ENCODE data around the gene MRGPRE. TPM values are rescaled to one million over a fixed set of nuclear protein-coding genes. Genes with fewer than 3 reads are reported as not detected.
"Not testable (repeated sequence)": the region's sequence is repeated elsewhere in the genome, so short reads cannot be mapped to it uniquely, and the experiment has no call there.

MRGPRE gene
- not detected for total RNA-seq

GRCh38 chr11:3231851-3232744 is at the start of gene MRGPRE:
MRGPRE (minus strand) TSS chr11:3232417; CDS start chr11:3228799, 3,618 bp downstream.
- no peak for ATAC-seq (replicated peaks)
- Mint-ChIP-seq H3K4me3 (no peak within 1 kb of the TSS), H3K4me1 (no peaks in the 10 kb centered on the region), H3K27me3 (peaks cover 2% of the 10 kb centered on the region), H3K36me3 (ENCODE audit: low read depth) (no peaks in the 10 kb centered on the region), H3K27ac (no peak within 1 kb of the TSS), H3K9me3 (no peaks in the 10 kb centered on the region)

GRCh38 chr11:3281146-3281545 is 48.9 kb upstream of the MRGPRE start:
- not testable (repeated sequence) for H3K27ac Mint-ChIP-seq; H3K36me3 Mint-ChIP-seq (ENCODE audit: low read depth); H3K4me1 Mint-ChIP-seq; H3K4me3 Mint-ChIP-seq; H3K9me3 Mint-ChIP-seq; H3K27me3 Mint-ChIP-seq; ATAC-seq (replicated peaks)

GRCh38 chr11:3280662-3281061 is 48.4 kb upstream of the MRGPRE start:
- not testable (repeated sequence) for H3K4me3 Mint-ChIP-seq; ATAC-seq (replicated peaks); H3K9me3 Mint-ChIP-seq; H3K27ac Mint-ChIP-seq; H3K4me1 Mint-ChIP-seq; H3K36me3 Mint-ChIP-seq (ENCODE audit: low read depth); H3K27me3 Mint-ChIP-seq

- not testable (repeated sequence) for H3K4me3 Mint-ChIP-seq; H3K4me1 Mint-ChIP-seq; H3K36me3 Mint-ChIP-seq (ENCODE audit: low read depth); H3K27ac Mint-ChIP-seq; H3K27me3 Mint-ChIP-seq; H3K9me3 Mint-ChIP-seq
- peak; percentile 91 for ATAC-seq (replicated peaks)
These were observed 46.7 kb upstream of the MRGPRE start for GRCh38 chr11:3278922-3279321.

- H3K4me1 Mint-ChIP-seq; H3K4me3 Mint-ChIP-seq; H3K9me3 Mint-ChIP-seq; ATAC-seq (replicated peaks); H3K36me3 Mint-ChIP-seq (ENCODE audit: low read depth); H3K27ac Mint-ChIP-seq; H3K27me3 Mint-ChIP-seq: not testable (repeated sequence)
These were observed 41.4 kb upstream of the MRGPRE start for GRCh38 chr11:3273629-3274028.

- not testable (repeated sequence) for ATAC-seq (replicated peaks); H3K27me3 Mint-ChIP-seq; H3K27ac Mint-ChIP-seq; H3K4me1 Mint-ChIP-seq; H3K36me3 Mint-ChIP-seq (ENCODE audit: low read depth); H3K9me3 Mint-ChIP-seq; H3K4me3 Mint-ChIP-seq
These were observed 30.3 kb upstream of the MRGPRE start for GRCh38 chr11:3262548-3262947.

GRCh38 chr11:3261831-3262230 is 29.6 kb upstream of the MRGPRE start:
- ATAC-seq (replicated peaks); H3K27ac Mint-ChIP-seq; H3K4me1 Mint-ChIP-seq; H3K36me3 Mint-ChIP-seq (ENCODE audit: low read depth); H3K4me3 Mint-ChIP-seq; H3K27me3 Mint-ChIP-seq; H3K9me3 Mint-ChIP-seq: not testable (repeated sequence)

GRCh38 chr11:3257509-3257908 is 25.3 kb upstream of the MRGPRE start:
- H3K4me3 Mint-ChIP-seq; H3K36me3 Mint-ChIP-seq (ENCODE audit: low read depth); H3K27ac Mint-ChIP-seq; H3K27me3 Mint-ChIP-seq; ATAC-seq (replicated peaks); H3K4me1 Mint-ChIP-seq; H3K9me3 Mint-ChIP-seq: not testable (repeated sequence)

GRCh38 chr11:3255241-3255640 is 23.0 kb upstream of the MRGPRE start:
- H3K27me3 Mint-ChIP-seq; H3K4me3 Mint-ChIP-seq; ATAC-seq (replicated peaks); H3K4me1 Mint-ChIP-seq; H3K9me3 Mint-ChIP-seq; H3K36me3 Mint-ChIP-seq (ENCODE audit: low read depth); H3K27ac Mint-ChIP-seq: not testable (repeated sequence)

- not testable (repeated sequence) for H3K9me3 Mint-ChIP-seq; H3K27ac Mint-ChIP-seq; ATAC-seq (replicated peaks); H3K36me3 Mint-ChIP-seq (ENCODE audit: low read depth); H3K4me3 Mint-ChIP-seq; H3K4me1 Mint-ChIP-seq; H3K27me3 Mint-ChIP-seq
These were observed 22.6 kb upstream of the MRGPRE start for GRCh38 chr11:3254773-3255172.

- Mint-ChIP-seq H3K36me3 (ENCODE audit: low read depth) (no peaks in the 10 kb centered on the region), H3K4me1 (no peaks in the 10 kb centered on the region), H3K4me3 (no peak overlapping the region), H3K9me3 (no peaks in the 10 kb centered on the region), H3K27ac (no peak overlapping the region), H3K27me3 (peaks cover 10% of the 10 kb centered on the region)
- no peak for ATAC-seq (replicated peaks)
These were observed 12.9 kb upstream of the MRGPRE start for GRCh38 chr11:3245071-3245470.

- no peak overlapping the region for H3K27ac Mint-ChIP-seq
- H3K9me3 Mint-ChIP-seq = no peaks in the 10 kb centered on the region
- no peak for ATAC-seq (replicated peaks)
- no peak overlapping the region for H3K4me3 Mint-ChIP-seq
- H3K27me3 Mint-ChIP-seq = peaks cover 13% of the 10 kb centered on the region
- no peaks in the 10 kb centered on the region for H3K4me1 Mint-ChIP-seq
- H3K36me3 Mint-ChIP-seq (ENCODE audit: low read depth) = no peaks in the 10 kb centered on the region
These were observed 11.7 kb upstream of the MRGPRE start for GRCh38 chr11:3243880-3244279.

GRCh38 chr11:3237119-3237518 is 4.9 kb upstream of the MRGPRE start:
- H3K4me3 Mint-ChIP-seq = no peak overlapping the region
- H3K27me3 Mint-ChIP-seq = peaks cover 3% of the 10 kb centered on the region
- H3K9me3 Mint-ChIP-seq = no peaks in the 10 kb centered on the region
- no peak overlapping the region for H3K27ac Mint-ChIP-seq
- H3K36me3 Mint-ChIP-seq (ENCODE audit: low read depth) = no peaks in the 10 kb centered on the region
- no peaks in the 10 kb centered on the region for H3K4me1 Mint-ChIP-seq
- ATAC-seq (replicated peaks) = no peak

GRCh38 chr11:3234846-3235245 is 2.6 kb upstream of the MRGPRE start:
- H3K9me3 Mint-ChIP-seq = no peaks in the 10 kb centered on the region
- no peak for ATAC-seq (replicated peaks)
- H3K36me3 Mint-ChIP-seq (ENCODE audit: low read depth) = no peaks in the 10 kb centered on the region
- peaks cover 3% of the 10 kb centered on the region for H3K27me3 Mint-ChIP-seq
- no peak overlapping the region for H3K27ac Mint-ChIP-seq
- no peaks in the 10 kb centered on the region for H3K4me1 Mint-ChIP-seq
- no peak overlapping the region for H3K4me3 Mint-ChIP-seq

GRCh38 chr11:3232956-3233355 is 739 bp upstream of the MRGPRE start:
- Mint-ChIP-seq H3K27ac (no peak overlapping the region), H3K27me3 (no peaks in the 10 kb centered on the region), H3K4me1 (no peaks in the 10 kb centered on the region), H3K36me3 (ENCODE audit: low read depth) (no peaks in the 10 kb centered on the region), H3K4me3 (no peak overlapping the region), H3K9me3 (no peaks in the 10 kb centered on the region)
- no peak for ATAC-seq (replicated peaks)

- no peaks in the 10 kb centered on the region for H3K36me3 Mint-ChIP-seq (ENCODE audit: low read depth)
- no peak for ATAC-seq (replicated peaks)
- H3K4me1 Mint-ChIP-seq = no peaks in the 10 kb centered on the region
- no peak overlapping the region for H3K4me3 Mint-ChIP-seq
- no peak overlapping the region for H3K27ac Mint-ChIP-seq
- no peaks in the 10 kb centered on the region for H3K9me3 Mint-ChIP-seq
- peaks cover 3% of the 10 kb centered on the region for H3K27me3 Mint-ChIP-seq
These were observed 717 bp downstream of the MRGPRE start for GRCh38 chr11:3231550-3231850.

All from activated T-helper 17 cell treated with anti-CD3 and anti-CD28 coated beads, Interleukin-2, amount 50 U/mL, for 72 hours (primary cell).